GM12873 (cell line): ENCODE results near the gene RASAL2.

ENCODE experiments used
- TF ChIP-seq, protein P1 (sequence below): IDR thresholded peaks from 2 replicates; pipeline ENCODE4 v1.5.1; 2012; ENCODE audit warnings: low read depth, mild to moderate bottlenecking, moderate library complexity, low read length, control low read depth; ENCODE audit not compliant: insufficient read depth; ENCODE audit errors: missing control alignments

The RASAL2 gene

GRCh38 chr1:178491721-178492120, 397.8 kb downstream of the RASAL2 start:
- TF ChIP-seq, protein P1, sequence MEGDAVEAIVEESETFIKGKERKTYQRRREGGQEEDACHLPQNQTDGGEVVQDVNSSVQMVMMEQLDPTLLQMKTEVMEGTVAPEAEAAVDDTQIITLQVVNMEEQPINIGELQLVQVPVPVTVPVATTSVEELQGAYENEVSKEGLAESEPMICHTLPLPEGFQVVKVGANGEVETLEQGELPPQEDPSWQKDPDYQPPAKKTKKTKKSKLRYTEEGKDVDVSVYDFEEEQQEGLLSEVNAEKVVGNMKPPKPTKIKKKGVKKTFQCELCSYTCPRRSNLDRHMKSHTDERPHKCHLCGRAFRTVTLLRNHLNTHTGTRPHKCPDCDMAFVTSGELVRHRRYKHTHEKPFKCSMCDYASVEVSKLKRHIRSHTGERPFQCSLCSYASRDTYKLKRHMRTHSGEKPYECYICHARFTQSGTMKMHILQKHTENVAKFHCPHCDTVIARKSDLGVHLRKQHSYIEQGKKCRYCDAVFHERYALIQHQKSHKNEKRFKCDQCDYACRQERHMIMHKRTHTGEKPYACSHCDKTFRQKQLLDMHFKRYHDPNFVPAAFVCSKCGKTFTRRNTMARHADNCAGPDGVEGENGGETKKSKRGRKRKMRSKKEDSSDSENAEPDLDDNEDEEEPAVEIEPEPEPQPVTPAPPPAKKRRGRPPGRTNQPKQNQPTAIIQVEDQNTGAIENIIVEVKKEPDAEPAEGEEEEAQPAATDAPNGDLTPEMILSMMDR, result no peak

DNA sequence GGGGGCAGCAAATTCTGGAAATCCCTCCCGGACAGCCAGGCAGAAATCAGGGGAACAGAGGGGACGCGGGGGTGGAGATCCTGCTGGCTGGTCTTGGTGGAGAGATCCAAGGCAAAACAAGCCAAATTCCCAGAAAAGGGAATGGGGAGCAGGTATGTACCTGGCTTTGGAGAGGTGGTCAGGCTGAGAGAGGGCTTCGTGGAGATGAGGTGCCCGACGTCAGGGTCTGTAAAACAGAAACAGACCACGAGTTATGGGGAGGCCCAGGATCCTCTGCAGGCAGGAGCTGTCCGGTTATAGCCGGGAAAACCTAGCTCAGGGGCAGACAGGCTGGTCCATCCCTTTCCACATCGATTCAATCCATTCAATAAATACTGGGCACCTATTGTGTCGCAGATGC, 398.4 kb downstream of the RASAL2 start:
- TF ChIP-seq, protein P1, result no peak

GRCh38 chr1:178493301-178493741, 399.4 kb downstream of the RASAL2 start:
- TF ChIP-seq, protein P1, result no peak

- TF ChIP-seq, protein P1, result no peak
These were observed 400.7 kb downstream of the RASAL2 start for GRCh38 chr1:178494569-178494971.

DNA sequence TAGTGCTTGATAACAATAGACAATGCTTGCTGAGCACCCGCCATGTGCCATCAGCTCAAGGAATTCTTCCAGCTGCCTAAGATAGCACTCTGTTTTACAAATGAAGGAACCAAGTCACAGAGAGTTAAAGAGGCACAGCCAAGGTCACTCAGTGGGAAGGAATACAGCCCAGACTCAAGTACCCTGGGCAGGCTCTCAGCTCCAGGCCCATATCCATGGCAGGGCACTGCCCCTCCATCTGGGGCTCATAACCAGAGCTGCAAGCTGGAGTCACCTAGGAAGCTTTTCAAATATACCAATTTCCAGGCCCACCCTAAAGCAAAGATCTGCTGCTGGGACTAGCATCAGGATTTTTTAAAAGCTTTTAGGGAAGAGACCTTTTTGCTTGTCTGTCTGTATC, 401.3 kb downstream of the RASAL2 start:
- TF ChIP-seq, protein P1, result no peak

DNA sequence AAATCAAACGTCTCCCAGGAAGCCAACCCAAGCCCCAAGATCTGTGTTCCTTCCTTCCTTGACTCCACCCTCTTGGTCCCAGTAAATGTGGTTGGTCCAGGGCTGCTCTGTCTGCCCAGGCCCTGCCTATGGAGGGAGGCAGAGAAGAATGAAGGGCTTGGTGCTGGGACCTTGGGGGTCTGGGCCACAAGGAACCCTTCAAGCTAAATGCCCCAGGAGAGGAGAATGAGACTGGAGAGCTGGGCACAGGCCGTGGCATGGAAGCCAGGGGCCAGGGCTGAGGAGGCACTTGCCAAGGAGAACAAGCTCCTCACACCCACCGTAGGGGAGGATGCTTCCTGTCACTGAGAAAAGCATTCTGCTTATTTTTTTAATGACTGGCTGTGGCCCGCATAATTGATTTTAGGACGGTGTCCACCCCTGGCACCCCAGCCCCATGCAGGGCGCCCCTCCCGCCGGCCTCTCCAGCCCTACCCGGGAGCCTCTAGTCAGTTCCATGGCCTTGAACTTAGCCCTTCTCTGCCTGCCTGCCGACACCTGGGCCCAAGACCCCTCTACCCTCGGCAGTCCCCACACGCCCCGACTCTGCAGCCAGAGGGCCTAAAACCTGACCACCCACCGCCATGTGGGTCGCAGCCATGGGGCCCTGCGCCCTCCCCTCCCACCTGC, 402.0 kb downstream of the RASAL2 start:
- TF ChIP-seq, protein P1, result no peak

GRCh38 chr1:178496410-178497135, 402.7 kb downstream of the RASAL2 start, which contains the start of gene CLEC20A:
Gene CLEC20A (minus strand): TSS chr1:178496964. CDS start chr1:178496939, 25 bp downstream.
- TF ChIP-seq, protein P1, result no peak
